Stimulated activated CD8-positive, alpha-beta memory T cell treated with anti-CD3 and anti-CD28 coated beads, Interleukin-2, amount 100 ng/mL, for 1 hour (primary cell): ENCODE data around the gene MIPEP.

Source experiments
- DNase-seq, 2 donors: peaks; one replicate each; pipeline ENCODE4 v3.0.0-alpha.2; 2020; ENCODE audit warnings: low read depth in 2 of 2

The MIPEP gene

GRCh38 chr13:23680845-23681669, 208.1 kb downstream of the MIPEP start:
- no peak for DNase-seq
